Activated CD4-positive, alpha-beta T cell treated with anti-CD3 and anti-CD28 coated beads, Interleukin-2, amount 10 ng/mL, durations not matched to agents 24 days and 14 days (primary cell): ENCODE data around the gene TBC1D9B. TPM values are rescaled to one million over a fixed set of nuclear protein-coding genes. Genes with fewer than 3 reads are reported as not detected.

Experiments
- DNase-seq: peaks from one replicate; pipeline ENCODE4 v3.0.0; 2022
- H3K27ac Mint-ChIP-seq: one replicate; pipeline ENCODE4 v1.8.0; 2022; ENCODE audit warnings: mild to moderate bottlenecking, mixed read lengths
- H3K27me3 Mint-ChIP-seq: one replicate; pipeline ENCODE4 v1.8.0; 2022; ENCODE audit warnings: mixed read lengths
- H3K36me3 Mint-ChIP-seq: one replicate; pipeline ENCODE4 v1.8.0; 2022; ENCODE audit warnings: low read depth, mild to moderate bottlenecking, mixed read lengths
- H3K4me1 Mint-ChIP-seq: one replicate; pipeline ENCODE4 v1.8.0; 2021; ENCODE audit warnings: mixed read lengths
- H3K4me3 Mint-ChIP-seq: one replicate; pipeline ENCODE4 v1.8.0; 2022; ENCODE audit warnings: mild to moderate bottlenecking, moderate library complexity, mixed read lengths
- H3K9me3 Mint-ChIP-seq: one replicate; pipeline ENCODE4 v1.8.0; 2021; ENCODE audit warnings: mixed read lengths
- intact Hi-C: fragments of 100-400 bp; cut with micrococcal nuclease; formaldehyde crosslinking; loops from one replicate; pipeline ENCODE4 v1.15.1; 2023
- total RNA-seq: library from RNA; stranded (reverse); gene quantifications from 2 replicates; pipeline ENCODE4 v1.2.3, GENCODE V29; 2022

TBC1D9B gene
- total RNA-seq, 1 donor from 2014 or later = 138 TPM

- intact Hi-C loops = no loop called here
- Mint-ChIP-seq H3K4me1 (no peaks in the 10 kb centered on the region), H3K27ac (no peak overlapping the region), H3K36me3 (peaks cover 78% of the 10 kb centered on the region), H3K27me3 (no peaks in the 10 kb centered on the region), H3K4me3 (no peak overlapping the region), H3K9me3 (peaks cover 25% of the 10 kb centered on the region)
- DNase-seq = no peak
These were observed 21.3 kb downstream of the TBC1D9B start for GRCh38 chr5:179886190-179886911.

GRCh38 chr5:179885491-179886090, 22.1 kb downstream of the TBC1D9B start:
- H3K27me3 Mint-ChIP-seq = no peaks in the 10 kb centered on the region
- peaks cover 80% of the 10 kb centered on the region for H3K36me3 Mint-ChIP-seq
- no peak overlapping the region for H3K27ac Mint-ChIP-seq
- no peaks in the 10 kb centered on the region for H3K4me1 Mint-ChIP-seq
- intact Hi-C loops = no loop called here
- H3K4me3 Mint-ChIP-seq = no peak overlapping the region
- peaks cover 25% of the 10 kb centered on the region for H3K9me3 Mint-ChIP-seq
- no peak for DNase-seq

- Mint-ChIP-seq H3K9me3 (peaks cover 25% of the 10 kb centered on the region), H3K27me3 (no peaks in the 10 kb centered on the region), H3K36me3 (peaks cover 65% of the 10 kb centered on the region), H3K4me3 (no peak overlapping the region), H3K4me1 (no peaks in the 10 kb centered on the region), H3K27ac (no peak overlapping the region)
- intact Hi-C loops = no loop called here
- no peak for DNase-seq
These were observed 24.5 kb downstream of the TBC1D9B start for GRCh38 chr5:179883163-179883562.

- no peak overlapping the region for H3K27ac Mint-ChIP-seq
- intact Hi-C loops = no loop called here
- no peaks in the 10 kb centered on the region for H3K4me1 Mint-ChIP-seq
- no peak for DNase-seq
- peaks cover 63% of the 10 kb centered on the region for H3K36me3 Mint-ChIP-seq
- H3K4me3 Mint-ChIP-seq = no peak overlapping the region
- H3K27me3 Mint-ChIP-seq = no peaks in the 10 kb centered on the region
- H3K9me3 Mint-ChIP-seq = peaks cover 25% of the 10 kb centered on the region
These were observed 25.4 kb downstream of the TBC1D9B start for GRCh38 chr5:179882338-179882737.

- peaks cover 56% of the 10 kb centered on the region for H3K36me3 Mint-ChIP-seq
- peaks cover 23% of the 10 kb centered on the region for H3K9me3 Mint-ChIP-seq
- intact Hi-C loops = no loop called here
- H3K27me3 Mint-ChIP-seq = no peaks in the 10 kb centered on the region
- no peak for DNase-seq
- H3K4me3 Mint-ChIP-seq = no peak overlapping the region
- no peaks in the 10 kb centered on the region for H3K4me1 Mint-ChIP-seq
- H3K27ac Mint-ChIP-seq = no peak overlapping the region
These were observed 26.7 kb downstream of the TBC1D9B start for GRCh38 chr5:179880848-179881590.

- no peak overlapping the region for H3K27ac Mint-ChIP-seq
- H3K27me3 Mint-ChIP-seq = no peaks in the 10 kb centered on the region
- no peak for DNase-seq
- no peak overlapping the region for H3K4me3 Mint-ChIP-seq
- H3K4me1 Mint-ChIP-seq = no peaks in the 10 kb centered on the region
- peaks cover 19% of the 10 kb centered on the region for H3K9me3 Mint-ChIP-seq
- peaks cover 54% of the 10 kb centered on the region for H3K36me3 Mint-ChIP-seq
- intact Hi-C loops = no loop called here
These were observed 27.5 kb downstream of the TBC1D9B start for GRCh38 chr5:179880066-179880650.

GRCh38 chr5:179879690-179880010, 28.0 kb downstream of the TBC1D9B start:
- H3K36me3 Mint-ChIP-seq = peaks cover 52% of the 10 kb centered on the region
- H3K27ac Mint-ChIP-seq = no peak overlapping the region
- no peaks in the 10 kb centered on the region for H3K4me1 Mint-ChIP-seq
- H3K9me3 Mint-ChIP-seq = peaks cover 15% of the 10 kb centered on the region
- no peak overlapping the region for H3K4me3 Mint-ChIP-seq
- H3K27me3 Mint-ChIP-seq = no peaks in the 10 kb centered on the region
- DNase-seq = no peak
- intact Hi-C loops = no loop called here

GRCh38 chr5:179879003-179879689, 28.6 kb downstream of the TBC1D9B start:
- intact Hi-C loops = no loop called here
- peaks cover 10% of the 10 kb centered on the region for H3K9me3 Mint-ChIP-seq
- no peak for DNase-seq
- no peaks in the 10 kb centered on the region for H3K4me1 Mint-ChIP-seq
- no peak overlapping the region for H3K4me3 Mint-ChIP-seq
- H3K36me3 Mint-ChIP-seq = peaks cover 49% of the 10 kb centered on the region
- H3K27me3 Mint-ChIP-seq = no peaks in the 10 kb centered on the region
- no peak overlapping the region for H3K27ac Mint-ChIP-seq

GRCh38 chr5:179878222-179879002, 29.3 kb downstream of the TBC1D9B start:
- Mint-ChIP-seq H3K4me3 (no peak overlapping the region), H3K4me1 (no peaks in the 10 kb centered on the region), H3K27ac (no peak overlapping the region), H3K36me3 (peaks cover 44% of the 10 kb centered on the region), H3K27me3 (no peaks in the 10 kb centered on the region), H3K9me3 (peaks cover 5% of the 10 kb centered on the region)
- intact Hi-C loops = no loop called here
- DNase-seq = no peak

- no peaks in the 10 kb centered on the region for H3K4me1 Mint-ChIP-seq
- no peaks in the 10 kb centered on the region for H3K27me3 Mint-ChIP-seq
- no peaks in the 10 kb centered on the region for H3K9me3 Mint-ChIP-seq
- peaks cover 32% of the 10 kb centered on the region for H3K36me3 Mint-ChIP-seq
- no peak overlapping the region for H3K4me3 Mint-ChIP-seq
- intact Hi-C loops = no loop called here
- no peak overlapping the region for H3K27ac Mint-ChIP-seq
- no peak for DNase-seq
These were observed 31.1 kb downstream of the TBC1D9B start for GRCh38 chr5:179876610-179876952.

GRCh38 chr5:179875741-179876609, 31.7 kb downstream of the TBC1D9B start:
- no peaks in the 10 kb centered on the region for H3K9me3 Mint-ChIP-seq
- no peaks in the 10 kb centered on the region for H3K27me3 Mint-ChIP-seq
- no peaks in the 10 kb centered on the region for H3K4me1 Mint-ChIP-seq
- H3K36me3 Mint-ChIP-seq = peaks cover 31% of the 10 kb centered on the region
- no peak for DNase-seq
- H3K4me3 Mint-ChIP-seq = no peak overlapping the region
- intact Hi-C loops = no loop called here
- H3K27ac Mint-ChIP-seq = no peak overlapping the region

GRCh38 chr5:179874536-179875292, 33.0 kb downstream of the TBC1D9B start:
- Mint-ChIP-seq H3K27ac (no peak overlapping the region), H3K9me3 (no peaks in the 10 kb centered on the region)

More at GRCh38 chr5:179874536-179875292, 33.0 kb downstream of the TBC1D9B start:
- Mint-ChIP-seq H3K4me3 (no peak overlapping the region), H3K27me3 (no peaks in the 10 kb centered on the region), H3K36me3 (peaks cover 34% of the 10 kb centered on the region), H3K4me1 (no peaks in the 10 kb centered on the region)
- intact Hi-C loops = no loop called here
- DNase-seq = no peak
